ENCODE results near the gene SH2D4B. TPM values are rescaled to one million over a fixed set of nuclear protein-coding genes. Genes with fewer than 3 reads are reported as not detected.
A peak's percentile ranks its signal among the peaks of the same experiment; 100 is the strongest.

SH2D4B gene
- total RNA-seq, 2 experiments from 2014 or later = 0.11 TPM; not detected in 1

DNA sequence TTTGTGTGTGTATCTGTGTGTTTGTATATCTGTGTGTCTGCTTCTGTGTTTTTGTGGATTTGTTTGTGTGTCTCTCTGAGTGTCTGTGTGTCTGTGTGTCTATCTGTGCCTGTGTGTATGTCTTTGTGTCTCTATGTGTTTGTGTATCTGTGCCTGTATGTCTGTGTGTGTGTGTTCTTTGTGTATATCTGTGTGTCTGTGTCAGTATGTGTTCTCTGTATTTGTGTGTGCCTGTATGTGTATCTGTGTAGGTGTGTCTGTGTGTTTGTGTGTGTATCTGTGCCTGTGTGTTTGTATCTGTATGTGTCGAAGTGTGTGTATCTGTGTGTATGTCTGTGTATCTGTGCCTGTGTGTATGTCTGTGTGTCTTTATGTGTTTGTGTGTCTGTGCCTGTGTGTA, 118.2 kb downstream of the SH2D4B start:
- Mint-ChIP-seq H3K9me3 (ENCODE audit: low read depth) (peaks cover 8% of the 10 kb centered on the region), H3K36me3 (ENCODE audit: low read depth) (no peaks in the 10 kb centered on the region), H3K4me3 (no peak overlapping the region), H3K27ac (no peak overlapping the region), H3K27me3 (peaks cover 6% of the 10 kb centered on the region), H3K4me1 (no peaks in the 10 kb centered on the region)
- ATAC-seq (no peak), DNase-seq (no peak)
- POLR2A ChIA-PET = no interaction called here
- CTCF ChIA-PET = no interaction called here
- intact Hi-C loops (cut with DNase I, micrococcal nuclease) = no loop called here

- Mint-ChIP-seq H3K4me1 (peaks cover 2% of the 10 kb centered on the region), H3K9me3 (ENCODE audit: low read depth) (peaks cover 8% of the 10 kb centered on the region), H3K36me3 (ENCODE audit: low read depth) (no peaks in the 10 kb centered on the region), H3K27ac (no peak overlapping the region), H3K4me3 (no peak overlapping the region), H3K27me3 (peaks cover 15% of the 10 kb centered on the region)
- no peak for DNase-seq
- intact Hi-C loops (cut with DNase I, micrococcal nuclease) = no loop called here
- ChIA-PET CTCF (no interaction called here), POLR2A (no interaction called here)
- no peak for ATAC-seq
These were observed 120.4 kb downstream of the SH2D4B start for GRCh38 chr10:80658068-80658467.

- ChIA-PET CTCF (no interaction called here), POLR2A (no interaction called here)
- ATAC-seq (no peak), DNase-seq (no peak)
- Mint-ChIP-seq H3K4me3 (no peak overlapping the region), H3K27me3 (peaks cover 16% of the 10 kb centered on the region), H3K27ac (no peak overlapping the region), H3K36me3 (ENCODE audit: low read depth) (no peaks in the 10 kb centered on the region), H3K9me3 (ENCODE audit: low read depth) (no peaks in the 10 kb centered on the region), H3K4me1 (peaks cover 2% of the 10 kb centered on the region)
- intact Hi-C loops (cut with DNase I, micrococcal nuclease) = no loop called here
These were observed 121.6 kb downstream of the SH2D4B start for GRCh38 chr10:80659289-80659688.

DNA sequence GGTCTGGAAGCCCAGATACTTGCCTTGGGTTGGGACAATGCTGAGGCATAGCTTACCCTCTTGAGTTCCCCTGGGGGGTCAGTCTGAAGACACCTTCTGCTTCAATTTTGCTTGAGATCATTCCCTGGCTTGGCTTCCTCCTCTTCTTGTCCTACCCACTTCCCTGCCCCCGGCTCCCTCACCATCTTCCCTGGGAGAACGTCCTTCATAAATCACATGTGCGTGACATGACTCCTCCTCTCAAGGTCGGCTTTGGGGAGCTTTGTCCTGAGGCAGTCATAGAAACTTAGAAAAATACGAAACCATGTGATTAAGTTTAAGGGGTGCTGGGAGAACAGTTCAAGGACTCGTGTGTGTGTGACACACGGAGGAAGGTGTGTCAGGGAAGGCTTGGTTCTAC, 122.6 kb downstream of the SH2D4B start:
- Mint-ChIP-seq H3K36me3 (ENCODE audit: low read depth) (no peaks in the 10 kb centered on the region), H3K9me3 (ENCODE audit: low read depth) (no peaks in the 10 kb centered on the region), H3K27ac (no peak overlapping the region), H3K4me3 (no peak overlapping the region), H3K4me1 (peaks cover 2% of the 10 kb centered on the region), H3K27me3 (peaks cover 17% of the 10 kb centered on the region)
- DNase-seq (no peak), ATAC-seq (no peak)
- ChIA-PET CTCF (interaction anchor here (0.7 to 3.5 kb wide), 2 partner anchors 13 to 60 kb away, joined by 3 to 10 read pairs; no protein-coding TSS in a partner anchor), POLR2A (no interaction called here)
- intact Hi-C loops (cut with DNase I, micrococcal nuclease) = loop anchor here (5.0 to 10.0 kb wide), 4 partner anchors 123 to 522 kb away; partner anchors contain the start of gene SH2D4B (in 1 of the 2)

- H3K4me3 Mint-ChIP-seq = no peak overlapping the region
- H3K4me1 Mint-ChIP-seq = peaks cover 2% of the 10 kb centered on the region
- H3K9me3 Mint-ChIP-seq (ENCODE audit: low read depth) = no peaks in the 10 kb centered on the region
- H3K36me3 Mint-ChIP-seq (ENCODE audit: low read depth) = no peaks in the 10 kb centered on the region
- DNase-seq = no peak
- intact Hi-C loops (cut with DNase I, micrococcal nuclease) = loop anchor here (5.0 to 10.0 kb wide), 4 partner anchors 123 to 522 kb away; partner anchors contain the start of gene SH2D4B (in 1 of the 2)
- H3K27me3 Mint-ChIP-seq = peaks cover 17% of the 10 kb centered on the region
- no peak for ATAC-seq
- no peak overlapping the region for H3K27ac Mint-ChIP-seq
- ChIA-PET POLR2A (no interaction called here), CTCF (interaction anchor here (0.9 to 5.0 kb wide), 6 partner anchors 8 to 519 kb away, joined by 4 to 39 read pairs (median 7); no protein-coding TSS in a partner anchor)
These were observed 123.0 kb downstream of the SH2D4B start for GRCh38 chr10:80660736-80661135.

DNA sequence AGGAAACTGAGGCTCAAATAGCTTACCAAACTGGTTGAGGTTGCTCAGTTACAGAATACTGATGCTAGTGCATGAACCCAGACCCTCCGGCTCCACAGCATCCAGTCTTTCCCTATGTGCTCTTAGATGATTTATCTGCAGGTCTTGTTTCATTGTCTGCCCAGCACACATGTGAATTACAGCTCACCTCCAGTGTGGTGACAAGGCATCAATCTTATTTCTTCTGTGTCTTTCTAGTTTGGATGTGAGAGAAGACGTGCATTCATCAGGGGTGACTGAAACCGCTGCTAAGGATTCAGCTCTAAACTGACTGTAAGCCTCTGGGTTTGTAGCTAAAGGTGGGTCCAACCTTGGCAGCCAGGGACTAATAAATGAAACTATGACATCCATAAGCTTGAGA, 123.8 kb downstream of the SH2D4B start:
- CTCF ChIA-PET = interaction anchor here (0.9 to 5.0 kb wide), 10 partner anchors 9 to 518 kb away, joined by 4 to 39 read pairs (median 7); no protein-coding TSS in a partner anchor
- Mint-ChIP-seq H3K27ac (no peak overlapping the region), H3K4me1 (peaks cover 2% of the 10 kb centered on the region), H3K9me3 (ENCODE audit: low read depth) (no peaks in the 10 kb centered on the region), H3K4me3 (no peak overlapping the region), H3K27me3 (peaks cover 17% of the 10 kb centered on the region), H3K36me3 (ENCODE audit: low read depth) (no peaks in the 10 kb centered on the region)
- POLR2A ChIA-PET = no interaction called here
- DNase-seq (no peak), ATAC-seq (no peak)
- intact Hi-C loops (cut with DNase I, micrococcal nuclease) = loop anchor here (5.0 to 10.0 kb wide), 4 partner anchors 124 to 521 kb away; partner anchors contain the start of gene SH2D4B (in 1 of the 2)

DNA sequence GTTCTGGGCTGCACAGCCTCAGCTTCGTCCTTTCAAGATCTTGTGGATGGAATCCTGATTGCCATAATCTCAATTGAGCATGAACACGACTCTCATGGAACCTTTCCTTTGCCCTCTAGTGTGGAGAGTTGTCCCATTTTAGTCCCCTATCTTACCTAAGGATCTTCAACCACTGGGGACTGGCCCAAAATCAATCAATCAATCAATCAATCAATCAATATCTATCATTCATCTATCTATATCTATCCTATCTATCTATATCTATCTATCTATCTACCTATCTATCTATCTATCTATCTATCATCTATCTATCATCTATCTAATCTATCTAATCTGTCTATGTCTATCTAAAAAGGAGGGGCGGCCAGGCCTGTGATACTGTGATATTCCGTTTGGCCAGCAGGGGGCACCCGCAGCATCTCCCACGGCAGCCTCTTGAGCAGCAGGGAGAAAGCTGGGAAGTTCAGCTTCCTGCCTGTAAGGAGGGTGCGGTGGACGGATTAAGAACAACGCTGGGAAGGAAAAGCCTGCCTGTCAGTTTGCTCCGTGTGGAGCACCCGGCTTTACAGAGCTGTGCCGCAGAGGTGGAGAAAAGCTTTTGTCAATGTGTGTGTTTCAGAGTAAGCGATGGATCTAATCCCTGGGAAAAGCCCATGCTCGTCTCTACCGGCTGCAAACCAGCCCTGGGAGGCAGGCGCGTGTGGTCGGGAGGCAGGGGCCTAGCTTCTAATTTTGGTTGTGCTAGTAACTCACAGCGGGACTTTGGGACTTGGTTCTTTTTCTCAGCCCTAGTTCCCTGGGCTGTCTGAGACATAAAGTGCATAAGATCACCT, 124.9 kb downstream of the SH2D4B start:
- POLR2A ChIA-PET = no interaction called here

GRCh38 chr10:80664071-80664680, 126.5 kb downstream of the SH2D4B start:
- H3K4me1 Mint-ChIP-seq = peaks cover 2% of the 10 kb centered on the region
- no peaks in the 10 kb centered on the region for H3K36me3 Mint-ChIP-seq (ENCODE audit: low read depth)
- DNase-seq = peak; percentile 79
- H3K27ac Mint-ChIP-seq = no peak overlapping the region
- intact Hi-C loops (cut with DNase I, micrococcal nuclease) = loop anchor here (1.0 to 10.0 kb wide), 5 partner anchors 127 to 518 kb away; partner anchors contain the start of gene SH2D4B (in 1 of the 2)
- POLR2A ChIA-PET = no interaction called here
- peaks cover 17% of the 10 kb centered on the region for H3K27me3 Mint-ChIP-seq
- H3K4me3 Mint-ChIP-seq = no peak overlapping the region
- H3K9me3 Mint-ChIP-seq (ENCODE audit: low read depth) = no peaks in the 10 kb centered on the region
- ATAC-seq = peak; percentile 64
- CTCF ChIA-PET = interaction anchor here (0.6 to 5.0 kb wide), 20 partner anchors 12 to 909 kb away, joined by 3 to 39 read pairs (median 4); no protein-coding TSS in a partner anchor

More for the DNA sequence above, 124.9 kb downstream of the SH2D4B start:
- peak overlapping the region; percentile 24 for H3K4me3 Mint-ChIP-seq
- no peaks in the 10 kb centered on the region for H3K36me3 Mint-ChIP-seq (ENCODE audit: low read depth)
- no peaks in the 10 kb centered on the region for H3K9me3 Mint-ChIP-seq (ENCODE audit: low read depth)
- no peak overlapping the region for H3K27ac Mint-ChIP-seq
- CTCF ChIA-PET = interaction anchor here (0.6 to 5.0 kb wide), 28 partner anchors 10 to 782 kb away, joined by 3 to 39 read pairs (median 4); no protein-coding TSS in a partner anchor
- H3K4me1 Mint-ChIP-seq = peaks cover 2% of the 10 kb centered on the region
- peaks cover 17% of the 10 kb centered on the region for H3K27me3 Mint-ChIP-seq
- DNase-seq (peak; percentile 83), ATAC-seq (peak; percentile 74)
- intact Hi-C loops (cut with DNase I, micrococcal nuclease) = loop anchor here (2.0 to 10.0 kb wide), 5 partner anchors 125 to 520 kb away; partner anchors contain the start of gene SH2D4B (in 1 of the 2)

DNA sequence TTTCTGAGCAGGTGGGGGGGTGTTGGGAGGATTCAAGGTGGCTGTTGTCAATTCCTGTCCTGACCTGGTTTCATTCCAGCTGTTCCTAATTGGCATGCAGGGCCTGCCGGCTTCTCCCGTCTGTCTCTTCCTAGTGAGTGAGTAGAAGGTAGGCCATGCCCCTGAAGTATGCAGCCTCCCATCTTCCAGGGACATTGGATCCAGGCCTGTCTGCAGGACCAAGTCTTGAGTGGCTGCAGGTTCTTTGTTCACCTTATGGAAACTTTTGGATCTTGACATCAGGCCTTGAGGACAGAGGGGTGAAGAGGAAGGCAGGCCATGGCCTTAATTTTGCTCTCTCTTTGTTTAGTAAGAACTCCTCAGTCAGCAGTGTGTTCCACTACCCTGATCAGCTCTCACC, 131.8 kb downstream of the SH2D4B start:
- CTCF ChIA-PET = no interaction called here
- Mint-ChIP-seq H3K27me3 (no peaks in the 10 kb centered on the region), H3K36me3 (ENCODE audit: low read depth) (no peaks in the 10 kb centered on the region), H3K9me3 (ENCODE audit: low read depth) (no peaks in the 10 kb centered on the region), H3K4me3 (no peak overlapping the region), H3K4me1 (no peaks in the 10 kb centered on the region), H3K27ac (no peak overlapping the region)
- ATAC-seq (no peak), DNase-seq (no peak)
- intact Hi-C loops (cut with DNase I, micrococcal nuclease) = loop anchor here (10.0 kb wide), 2 partner anchors 225 to 255 kb away; no protein-coding TSS in a partner anchor
- POLR2A ChIA-PET = no interaction called here

DNA sequence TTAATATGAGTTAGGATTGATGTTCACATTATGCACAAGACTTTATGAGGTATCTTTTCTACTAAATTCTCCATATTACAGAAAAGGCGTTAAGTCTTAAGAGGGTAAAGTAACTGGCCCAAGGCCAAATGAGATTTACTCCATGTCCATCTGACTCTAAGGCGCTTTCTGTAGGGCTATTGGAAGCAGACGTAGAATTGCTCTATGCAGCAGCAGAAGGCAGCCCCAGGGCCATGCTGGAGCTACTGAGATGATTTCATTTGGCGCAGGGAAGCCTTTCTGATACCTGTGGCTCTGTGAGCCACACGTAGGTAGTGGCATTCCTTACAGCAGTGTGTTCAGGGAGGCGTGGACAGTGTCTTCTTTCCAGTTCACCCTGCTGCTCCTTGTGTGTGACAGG, 133.1 kb downstream of the SH2D4B start:
- POLR2A ChIA-PET = no interaction called here
- no peaks in the 10 kb centered on the region for H3K9me3 Mint-ChIP-seq (ENCODE audit: low read depth)
- CTCF ChIA-PET = no interaction called here
- DNase-seq (no peak), ATAC-seq (no peak)
- no peaks in the 10 kb centered on the region for H3K27me3 Mint-ChIP-seq
- H3K4me3 Mint-ChIP-seq = no peak overlapping the region
- no peaks in the 10 kb centered on the region for H3K36me3 Mint-ChIP-seq (ENCODE audit: low read depth)
- no peaks in the 10 kb centered on the region for H3K4me1 Mint-ChIP-seq
- intact Hi-C loops (cut with DNase I, micrococcal nuclease) = no loop called here
- H3K27ac Mint-ChIP-seq = no peak overlapping the region

DNA sequence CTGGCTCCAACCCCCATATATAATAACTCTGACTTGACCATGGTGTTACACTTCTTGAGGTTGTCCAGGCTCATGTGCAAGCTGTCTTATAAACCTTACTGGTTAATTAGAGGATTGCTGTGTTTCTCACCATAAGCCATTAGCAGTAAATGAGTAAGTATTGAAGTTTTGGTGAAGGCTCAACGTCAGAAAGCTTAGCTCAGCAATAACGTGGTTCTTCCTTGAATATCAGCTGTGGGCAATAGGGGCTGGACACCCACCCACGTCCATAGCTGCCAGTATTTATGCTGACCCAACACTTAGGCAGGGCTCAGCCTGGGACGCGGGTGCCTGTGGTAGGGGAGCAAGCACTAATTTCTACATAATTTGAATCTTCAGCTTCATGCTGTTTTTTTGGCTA, 134.1 kb downstream of the SH2D4B start:
- Mint-ChIP-seq H3K27me3 (peaks cover 4% of the 10 kb centered on the region), H3K27ac (no peak overlapping the region), H3K36me3 (ENCODE audit: low read depth) (no peaks in the 10 kb centered on the region), H3K4me3 (no peak overlapping the region), H3K9me3 (ENCODE audit: low read depth) (no peaks in the 10 kb centered on the region), H3K4me1 (no peaks in the 10 kb centered on the region)
- ChIA-PET POLR2A (no interaction called here), CTCF (interaction anchor here (1.9 kb wide), 1 partner anchor 9 kb away, joined by 14 read pairs; no protein-coding TSS in a partner anchor)
- no peak for DNase-seq
- ATAC-seq = no peak
- intact Hi-C loops (cut with DNase I, micrococcal nuclease) = no loop called here

Data from activated CD4-positive, alpha-beta T cell treated with anti-CD3 and anti-CD28 coated beads for 36 hours (primary cell).